HepG2 (cell line): ENCODE data around the gene MYO10. TPM values are rescaled to one million over a fixed set of nuclear protein-coding genes. Genes with fewer than 3 reads are reported as not detected.

Experiments used
- ARNT ChIP-seq: fragments of 450-650 bp; IDR thresholded peaks from 2 replicates; pipeline ENCODE4 v1.6.1; 2017
- ETV5 ChIP-seq: IDR thresholded peaks from 2 replicates; pipeline ENCODE4 v1.6.1; 2018; ENCODE audit warnings: missing biosample characterization, missing genetic modification reagents, inconsistent platforms, borderline replicate concordance
- FOXP1 ChIP-seq, 2 experiments: fragments of 450-650 bp in 1 of 2; IDR thresholded peaks; 2 replicates each; pipeline ENCODE4 v1.6.1; 2017 to 2018; ENCODE audit warnings: antibody characterized with exemption in 1 of 2
- HDAC1 ChIP-seq: sonication (generic); formaldehyde crosslinking; IDR thresholded peaks from 2 replicates; pipeline ENCODE4 v1.5.1; 2020; ENCODE audit warnings: mild to moderate bottlenecking, missing genetic modification reagents
- HNF4A ChIP-seq: sonication (generic); formaldehyde crosslinking; IDR thresholded peaks from 2 replicates; pipeline ENCODE4 v1.4.0; 2020; ENCODE audit warnings: missing genetic modification reagents
- KMT2B ChIP-seq: IDR thresholded peaks from 2 replicates; pipeline ENCODE4 v1.6.1; 2016; ENCODE audit warnings: missing genetic modification reagents, missing compliant biosample characterization
- LRRFIP1 ChIP-seq: sonication (generic); formaldehyde crosslinking; conservative IDR thresholded peaks from 2 replicates; pipeline ENCODE4 v1.4.0; 2020; ENCODE audit warnings: missing genetic modification reagents
- NFRKB ChIP-seq: fragments of 450-650 bp; IDR thresholded peaks from 2 replicates; pipeline ENCODE4 v1.6.1; 2017
- NR2C2 ChIP-seq: sonication (generic); formaldehyde crosslinking; IDR thresholded peaks from 2 replicates; pipeline ENCODE4 v1.4.0; 2020; ENCODE audit warnings: missing genetic modification reagents, mild to moderate bottlenecking, moderate library complexity, borderline replicate concordance
- RARA ChIP-seq: IDR thresholded peaks from 2 replicates; pipeline ENCODE4 v1.6.1; 2016; ENCODE audit warnings: missing genetic modification reagents, missing compliant biosample characterization
- SYNCRIP ChIP-seq: fragments of 200-400 bp; formaldehyde crosslinking; IDR thresholded peaks from 2 replicates; pipeline ENCODE4 v1.6.1; 2018; ENCODE audit warnings: mild to moderate bottlenecking, low read depth, low read length; ENCODE audit not compliant: insufficient read depth
- TIGD3 ChIP-seq: sonication (generic); formaldehyde crosslinking; IDR thresholded peaks from 2 replicates; pipeline ENCODE4 v1.5.1; 2020; ENCODE audit warnings: mild to moderate bottlenecking, missing genetic modification reagents, borderline replicate concordance
- ZBED4 ChIP-seq: sonication (generic); formaldehyde crosslinking; IDR thresholded peaks from 2 replicates; pipeline ENCODE4 v1.4.0; 2020; ENCODE audit warnings: missing genetic modification reagents, borderline replicate concordance
- ZBTB46 ChIP-seq: sonication (generic); formaldehyde crosslinking; IDR thresholded peaks from 2 replicates; pipeline ENCODE4 v1.4.0; 2020; ENCODE audit warnings: mild to moderate bottlenecking, missing genetic modification reagents, borderline replicate concordance
- ZNF589 ChIP-seq: sonication (generic); formaldehyde crosslinking; conservative IDR thresholded peaks from 2 replicates; pipeline ENCODE4 v1.8.0; 2022; ENCODE audit warnings: mild to moderate bottlenecking, moderate library complexity, missing genetic modification reagents
- ZNF597 ChIP-seq: sonication (generic); formaldehyde crosslinking; IDR thresholded peaks from 2 replicates; pipeline ENCODE4 v1.5.0; 2020; ENCODE audit warnings: missing genetic modification reagents
- ZNF788 ChIP-seq: sonication (generic); formaldehyde crosslinking; IDR thresholded peaks from 2 replicates; pipeline ENCODE4 v1.5.0; 2020; ENCODE audit warnings: mild to moderate bottlenecking, missing genetic modification reagents, borderline replicate concordance
- ZSCAN21 ChIP-seq: sonication (generic); formaldehyde crosslinking; IDR thresholded peaks from 2 replicates; pipeline ENCODE4 v1.8.0; 2022; ENCODE audit warnings: mild to moderate bottlenecking, missing genetic modification reagents, moderate library complexity, borderline replicate concordance
- polyA plus RNA-seq, 8 experiments: library from polyadenylated mRNA; depleted of rRNA in 3 of 8; stranded (reverse) in 7 of 8; unstranded in 1 of 8; fragments of >200 nt; fragmentation: Illumina TruSeq in 4 of 8; extraction: Trizol in 4 of 8; gene quantifications; 2 replicates each; pipeline versions ENCODE4 v1.2.1 to v1.2.3, GENCODE V29; 2011 to 2016; ENCODE audit warnings: low read depth in 4 of 8, missing spikeins in 1 of 8, mixed read lengths in 1 of 8; ENCODE audit not compliant: insufficient read depth in 1 of 8
- total RNA-seq, 5 experiments: library from RNA; depleted of rRNA; stranded (reverse); fragments of >200 nt; fragmentation: Illumina TruSeq; extraction: Trizol; gene quantifications; 2 replicates each; pipeline ENCODE4 v1.2.3, GENCODE V29; 2016; ENCODE audit warnings: low read depth in 1 of 5

MYO10 gene
- total and polyA plus RNA-seq, 2 of the 13 experiments (the other 11 are each of a cell fraction or from before 2014, with no cell fraction given), result 4.5 to 14.0 TPM

- TF ChIP-seq LRRFIP1 (CRISPR knock-in tag) (no peak), NFRKB (no peak), ZNF589 (CRISPR knock-in tag) (no peak), NR2C2 (CRISPR knock-in tag) (peak; percentile 51; the same call in 1 of the 2 replicates), ZBED4 (CRISPR knock-in tag) (no peak), ZNF788 (CRISPR knock-in tag) (no peak; the same call in 1 of the 2 replicates), RARA (CRISPR knock-in tag) (peak; percentile 74), ZNF597 (CRISPR knock-in tag) (no peak), SYNCRIP (no peak), ETV5 (CRISPR knock-in tag) (no peak), ARNT (no peak), ZSCAN21 (no peak), KMT2B (no peak), ZBTB46 (no peak), HNF4A (peak; percentile 94), HDAC1 (CRISPR knock-in tag) (peak; percentile 53), TIGD3 (CRISPR knock-in tag) (no peak), FOXP1 (IDR thresholded peaks at IDR 0.05) (no peak), FOXP1 (CRISPR knock-in tag; IDR thresholded peaks at IDR 0.05) (peak; percentile 65; the same call in 1 of the 2 replicates)
Measured at GRCh38 chr5:16757989-16758501, 178.0 kb downstream of the MYO10 start (continued).
